Endothelial cell of umbilical vein (primary cell): ENCODE data around the gene ABCB6. TPM values are rescaled to one million over a fixed set of nuclear protein-coding genes. Genes with fewer than 3 reads are reported as not detected.

Experiments
- BruUV-seq: library from RNA; stranded (reverse); fragments of 400-500 nt; replicated peaks from 2 replicates; lab custom pipeline; 2021; lab: Mats Ljungman, UMichigan
- CTCF ChIA-PET: fragments of 300-600, 350-600 bp; sonication (Branson Sonifier 250); formaldehyde crosslinking; loops from one replicate; lab custom pipeline; 2021; ENCODE audit warnings: antibody characterized with exemption, inconsistent platforms; lab: Charles Lee
- POLR2A ChIA-PET: fragments of 300-600, 350-600 bp; sonication (Branson Sonifier 250); formaldehyde crosslinking; loops from one replicate; lab custom pipeline; 2021; ENCODE audit warnings: antibody characterized with exemption, inconsistent platforms; lab: Charles Lee
- DNase-seq: peaks from one replicate; pipeline ENCODE4 v3.0.0-alpha.2; 2011; ENCODE audit warnings: low read depth, low spot score
- FAIRE-seq: peaks from 2 replicates; lab custom pipeline; 2011; peaks lifted over from hg19 to GRCh38; lab: Jason Lieb, UNC
- H2AFZ ChIP-seq: 2 replicates; pipeline ENCODE4 v1.6.0; 2012; ENCODE audit warnings: low read depth, low read length, control low read depth, inconsistent platforms
- H3K27ac ChIP-seq: 2 replicates; pipeline ENCODE4 v1.5.1; 2011; ENCODE audit warnings: low read depth, mild to moderate bottlenecking, control low read depth, low read length, moderate library complexity; ENCODE audit not compliant: insufficient read depth
- H3K27me3 ChIP-seq, 2 experiments: 2 replicates each; pipeline versions ENCODE4 v1.6.0 to v1.6.1; 2011; ENCODE audit warnings: low read length in 2 of 2, mixed read lengths in 1 of 2; ENCODE audit not compliant: control insufficient read depth in 2 of 2, insufficient read depth in 2 of 2
- H3K36me3 ChIP-seq, 2 experiments: 2 replicates in 1 of 2; 3 replicates in 1 of 2; pipeline ENCODE4 v1.5.1; 2011; ENCODE audit warnings: low read length in 2 of 2, mild to moderate bottlenecking in 1 of 2, moderate library complexity in 1 of 2; ENCODE audit not compliant: control insufficient read depth in 2 of 2, insufficient read depth in 2 of 2; ENCODE audit errors: extremely low read depth in 1 of 2
- H3K4me1 ChIP-seq: 3 replicates; pipeline ENCODE4 v1.5.1; 2011; ENCODE audit warnings: mild to moderate bottlenecking, low read length; ENCODE audit not compliant: control insufficient read depth, insufficient read depth; ENCODE audit errors: extremely low read depth
- H3K4me2 ChIP-seq: 2 replicates; pipeline ENCODE4 v1.6.1; 2011; ENCODE audit warnings: low read length, control low read depth, mixed read lengths; ENCODE audit not compliant: insufficient read depth
- H3K4me3 ChIP-seq, 3 experiments: fragments of 200-600 bp in 1 of 3; sonication (generic), shearing (Covaris generic) in 1 of 3; replicated peaks in 1 of 3; 2 replicates each; pipeline ENCODE4 v1.5.1; 2011 to 2016; ENCODE audit warnings: control low read depth in 3 of 3, low read length in 3 of 3, mild to moderate bottlenecking in 2 of 3, inconsistent platforms in 1 of 3, low read depth in 1 of 3, moderate library complexity in 1 of 3; ENCODE audit not compliant: insufficient read depth in 1 of 3
- H3K79me2 ChIP-seq: 2 replicates; pipeline ENCODE4 v1.6.0; 2012; ENCODE audit warnings: low read length, inconsistent platforms; ENCODE audit not compliant: control insufficient read depth, insufficient read depth
- H3K9ac ChIP-seq: replicated peaks from 2 replicates; pipeline ENCODE3; 2011; ENCODE audit warnings: low read length, control low read depth; ENCODE audit not compliant: insufficient read depth; ENCODE audit errors: extremely low read depth
- H3K9me1 ChIP-seq: replicated peaks from 3 replicates; pipeline ENCODE4 v1.6.0; 2011; ENCODE audit warnings: mild to moderate bottlenecking, low read length; ENCODE audit not compliant: control insufficient read depth, insufficient read depth; ENCODE audit errors: extremely low read depth
- H3K9me3 ChIP-seq: replicated peaks from 2 replicates; pipeline ENCODE4 v1.5.1; 2012; ENCODE audit warnings: low read length, inconsistent platforms; ENCODE audit not compliant: control insufficient read depth, insufficient read depth
- H4K20me1 ChIP-seq: replicated peaks from 2 replicates; pipeline ENCODE3; 2011; ENCODE audit warnings: mild to moderate bottlenecking, low read length; ENCODE audit not compliant: control insufficient read depth, insufficient read depth; ENCODE audit errors: extremely low read depth
- EZH2 ChIP-seq: IDR thresholded peaks from 2 replicates; pipeline ENCODE4 v1.6.1; 2012; ENCODE audit warnings: borderline replicate concordance, low read depth, mild to moderate bottlenecking, moderate library complexity, low read length, inconsistent platforms; ENCODE audit not compliant: severe bottlenecking
- FOS ChIP-seq: IDR thresholded peaks from 2 replicates; pipeline ENCODE4 v1.6.1; 2011; ENCODE audit warnings: mild to moderate bottlenecking, low read length, moderate library complexity, borderline replicate concordance; ENCODE audit not compliant: insufficient read depth
- GATA2 ChIP-seq: IDR thresholded peaks from 2 replicates; pipeline ENCODE4 v1.7.0; 2011; ENCODE audit warnings: low read depth, mild to moderate bottlenecking, moderate library complexity, mixed read lengths, low read length; ENCODE audit not compliant: insufficient read length, insufficient read depth
- JUN ChIP-seq: IDR thresholded peaks from 2 replicates; pipeline ENCODE4 v1.6.1; 2011; ENCODE audit warnings: borderline replicate concordance, low read depth; ENCODE audit not compliant: insufficient read length, insufficient read depth
- MYC ChIP-seq: IDR thresholded peaks from one replicate; pipeline ENCODE4 v1.6.1; 2011; ENCODE audit warnings: mild to moderate bottlenecking, low read depth, low read length
- POLR2A ChIP-seq: IDR thresholded peaks from 2 replicates; pipeline ENCODE4 v1.6.1; 2012; ENCODE audit warnings: low read depth, mild to moderate bottlenecking, control low read depth, low read length
- POLR2AphosphoS5 ChIP-seq: IDR thresholded peaks from 2 replicates; pipeline ENCODE4 v1.6.1; 2012; ENCODE audit warnings: low read depth, mild to moderate bottlenecking, control low read depth, low read length, moderate library complexity; ENCODE audit not compliant: insufficient read depth
- dilution Hi-C: fragments of 300-500 bp; cut with MboI; formaldehyde crosslinking; loops from one replicate; pipeline ENCODE4 v1.15.0; 2019; ENCODE audit warnings: low sequenced_read_pairs; ENCODE audit not compliant: extremely low pct_ligation_motif_present
- intact Hi-C: fragments of 100-400 bp; cut with micrococcal nuclease; formaldehyde crosslinking; loops from one replicate; pipeline ENCODE4 v1.10.0; 2022
- polyA plus RNA-seq, 4 experiments: library from polyadenylated mRNA; depleted of rRNA in 3 of 4; stranded (reverse) in 3 of 4; unstranded in 1 of 4; fragments of >200 nt; gene quantifications; 2 replicates each; pipeline versions ENCODE4 v1.2.1 to v1.2.3, GENCODE V29; 2011 to 2012; ENCODE audit warnings: missing spikeins in 1 of 4
- total RNA-seq: library from RNA; stranded (reverse); gene quantifications from 2 replicates; pipeline ENCODE4 v1.2.3, GENCODE V29; 2021
- TF ChIP-seq, protein P1 (sequence below), 2 donors: IDR thresholded peaks; 1 replicate in 1 of 2; 2 replicates in 1 of 2; pipeline ENCODE4 v1.5.1; 2011; ENCODE audit warnings: low read length in 2 of 2, mild to moderate bottlenecking in 2 of 2, moderate library complexity in 2 of 2, control low read depth in 1 of 2, inconsistent platforms in 1 of 2, low read depth in 1 of 2; ENCODE audit not compliant: insufficient read depth in 1 of 2; ENCODE audit errors: extremely low read depth in 1 of 2
- TF ChIP-seq, protein P2 (sequence below): IDR thresholded peaks from 2 replicates; pipeline ENCODE4 v1.6.1; 2011; ENCODE audit not compliant: insufficient read depth, insufficient read length

ABCB6 gene
- total and polyA plus RNA-seq, 2 donors (not counting 3 experiments of a cell fraction or from before 2014, with no cell fraction given): 25.7 to 32.5 TPM

DNA sequence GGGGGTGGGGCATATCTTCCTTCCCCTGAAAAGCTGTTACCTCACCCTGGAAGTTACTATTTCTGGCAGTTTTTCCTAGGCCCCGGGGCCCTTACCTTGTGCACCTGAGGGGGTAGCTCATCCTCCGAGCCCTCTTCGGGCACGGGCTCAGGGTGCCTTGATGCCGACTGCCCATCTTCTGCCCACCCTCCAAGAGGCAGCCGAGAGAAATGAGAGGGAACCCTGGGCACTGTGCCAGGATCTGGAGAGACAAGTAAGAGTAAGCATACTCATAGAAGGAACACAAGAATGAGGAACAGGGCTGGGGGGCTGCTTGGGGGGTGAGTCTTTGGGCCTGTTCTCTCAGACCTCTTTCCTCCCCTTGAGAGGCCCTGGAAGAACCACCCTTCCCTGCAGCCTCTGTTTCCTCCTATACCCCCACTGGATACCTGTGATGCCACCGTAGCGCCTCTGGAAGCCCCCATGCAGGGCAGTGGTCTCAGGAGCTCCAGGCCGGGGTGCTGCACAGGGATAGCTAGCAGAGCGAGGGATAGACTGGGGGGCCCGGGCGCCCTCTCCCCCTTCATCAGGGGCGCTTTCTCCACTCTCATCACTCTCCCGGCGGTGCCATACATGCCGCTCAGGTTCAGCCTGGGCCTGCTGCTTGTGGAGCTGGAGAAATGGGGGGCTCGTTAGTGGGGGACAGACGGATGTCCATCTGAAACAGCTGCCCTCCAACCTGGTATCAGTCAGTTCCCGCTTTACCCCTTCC, 2.1 kb upstream of the ABCB6 start:
- peaks cover 3 to 45% of the 10 kb centered on the region in 2 experiments for H3K36me3 ChIP-seq
- ChIA-PET POLR2A (no interaction called here), CTCF (no interaction called here)
- dilution Hi-C loops (no loop called here), intact Hi-C loops (no loop called here)
- H3K9ac ChIP-seq: no peak overlapping the region
- no peak overlapping the region for H2AFZ ChIP-seq
- TF ChIP-seq POLR2A (no peak), FOS (no peak), EZH2 (no peak), JUN (no peak), POLR2AphosphoS5 (no peak)
- peaks cover 14% of the 10 kb centered on the region for H3K4me1 ChIP-seq
- H3K27me3 ChIP-seq: no peaks in the 10 kb centered on the region
- no TSS peak for BruUV-seq
- no peaks in the 10 kb centered on the region for H3K9me1 ChIP-seq
- H4K20me1 ChIP-seq: no peaks in the 10 kb centered on the region
- FAIRE-seq: no peak
- no peak for DNase-seq
- no peaks in the 10 kb centered on the region for H3K79me2 ChIP-seq
- H3K9me3 ChIP-seq: no peaks in the 10 kb centered on the region
- no peak overlapping the region for H3K4me2 ChIP-seq
- no peak overlapping the region for H3K4me3 ChIP-seq
- no peak overlapping the region for H3K27ac ChIP-seq

DNA sequence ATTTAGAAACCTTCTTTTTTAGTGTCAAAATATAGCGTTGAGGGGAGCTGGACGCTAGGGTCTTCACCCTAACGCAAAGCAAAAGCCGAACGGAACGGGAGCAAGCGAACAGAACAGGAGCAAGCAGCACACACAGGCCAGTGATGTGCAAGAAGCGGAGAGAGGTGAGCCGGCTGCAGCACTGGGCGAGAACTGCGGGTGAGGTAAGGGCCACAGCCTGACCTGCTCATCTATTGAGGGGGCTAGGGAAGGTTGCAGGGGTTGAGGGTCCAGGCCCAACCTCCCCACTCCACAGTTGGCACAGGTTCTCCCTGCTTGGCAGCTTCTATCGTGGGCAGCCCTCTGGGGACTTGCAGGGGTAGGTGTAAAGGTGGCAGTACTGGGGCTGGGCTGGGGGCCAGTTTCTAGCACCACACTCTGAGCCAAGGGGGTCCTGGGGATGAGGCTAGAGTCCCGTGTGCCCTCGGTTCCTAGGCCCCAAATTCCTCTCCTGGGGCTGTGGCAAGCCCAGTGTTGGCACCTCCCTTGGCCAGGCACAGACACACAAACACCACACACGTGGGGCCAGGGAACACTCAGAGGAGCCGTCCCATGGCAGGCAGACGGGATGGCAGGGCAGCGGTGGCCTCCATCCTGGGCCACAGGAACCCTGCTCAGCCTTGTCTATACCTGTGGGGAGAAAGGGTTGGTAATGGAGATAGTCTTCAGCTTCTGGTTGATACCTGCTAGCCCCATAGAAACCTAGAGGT, 1.2 kb upstream of the ABCB6 start:
- no peak for TF ChIP-seq POLR2A
- TF ChIP-seq, protein P1, sequence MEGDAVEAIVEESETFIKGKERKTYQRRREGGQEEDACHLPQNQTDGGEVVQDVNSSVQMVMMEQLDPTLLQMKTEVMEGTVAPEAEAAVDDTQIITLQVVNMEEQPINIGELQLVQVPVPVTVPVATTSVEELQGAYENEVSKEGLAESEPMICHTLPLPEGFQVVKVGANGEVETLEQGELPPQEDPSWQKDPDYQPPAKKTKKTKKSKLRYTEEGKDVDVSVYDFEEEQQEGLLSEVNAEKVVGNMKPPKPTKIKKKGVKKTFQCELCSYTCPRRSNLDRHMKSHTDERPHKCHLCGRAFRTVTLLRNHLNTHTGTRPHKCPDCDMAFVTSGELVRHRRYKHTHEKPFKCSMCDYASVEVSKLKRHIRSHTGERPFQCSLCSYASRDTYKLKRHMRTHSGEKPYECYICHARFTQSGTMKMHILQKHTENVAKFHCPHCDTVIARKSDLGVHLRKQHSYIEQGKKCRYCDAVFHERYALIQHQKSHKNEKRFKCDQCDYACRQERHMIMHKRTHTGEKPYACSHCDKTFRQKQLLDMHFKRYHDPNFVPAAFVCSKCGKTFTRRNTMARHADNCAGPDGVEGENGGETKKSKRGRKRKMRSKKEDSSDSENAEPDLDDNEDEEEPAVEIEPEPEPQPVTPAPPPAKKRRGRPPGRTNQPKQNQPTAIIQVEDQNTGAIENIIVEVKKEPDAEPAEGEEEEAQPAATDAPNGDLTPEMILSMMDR (IDR thresholded peaks at IDR 0.05; ENCODE audit: extremely low read depth in 1 of 2, insufficient read depth in 1 of 2, low read depth in 1 of 2, low read length in 2 of 2): no peak
- no peak for TF ChIP-seq FOS
- no peak for TF ChIP-seq EZH2
- TF ChIP-seq JUN: no peak
- TF ChIP-seq MYC: no peak
- TF ChIP-seq GATA2: no peak
- TF ChIP-seq POLR2AphosphoS5: no peak
- TF ChIP-seq, protein P2, sequence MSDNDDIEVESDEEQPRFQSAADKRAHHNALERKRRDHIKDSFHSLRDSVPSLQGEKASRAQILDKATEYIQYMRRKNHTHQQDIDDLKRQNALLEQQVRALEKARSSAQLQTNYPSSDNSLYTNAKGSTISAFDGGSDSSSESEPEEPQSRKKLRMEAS: no peak
- intact Hi-C loops: loop anchor here (2.0 to 5.0 kb wide), 5 partner anchors 33 to 167 kb away; partner anchors contain the start of genes DNPEP, NHEJ1, TUBA4A and TUBA4B
- no peak overlapping the region for H3K4me2 ChIP-seq
- peaks cover 14% of the 10 kb centered on the region for H3K4me1 ChIP-seq
- H3K27ac ChIP-seq: no peak overlapping the region
- no peaks in the 10 kb centered on the region for H3K9me1 ChIP-seq
- FAIRE-seq (no peak), DNase-seq (no peak)
- no peaks in the 10 kb centered on the region for H4K20me1 ChIP-seq
- H3K9me3 ChIP-seq: no peaks in the 10 kb centered on the region
- H3K36me3 ChIP-seq: peaks cover 2 to 37% of the 10 kb centered on the region in 2 experiments
- H3K79me2 ChIP-seq: no peaks in the 10 kb centered on the region
- dilution Hi-C loops: no loop called here
- no TSS peak for BruUV-seq
- POLR2A ChIA-PET: interaction anchor here (0.8 kb wide), 1 partner anchor 9 kb away, joined by 4 read pairs; the partner anchor contains the start of genes ANKZF1 and ATG9A
- H3K4me3 ChIP-seq: no peak overlapping the region
- no peak overlapping the region for H2AFZ ChIP-seq
- CTCF ChIA-PET: interaction anchor here (0.5 to 1.3 kb wide), 2 partner anchors 8 to 59 kb away, joined by 3 read pairs; partner anchors contain the start of gene DNAJB2
- no peak overlapping the region for H3K9ac ChIP-seq
- no peaks in the 10 kb centered on the region for H3K27me3 ChIP-seq
